SU-DHL-6 (cell line): ENCODE results near the gene FUT6.

ENCODE experiments used
- CTCF ChIP-seq: fragments of 200-600 bp; sonication (generic); IDR thresholded peaks from one replicate; pipeline ENCODE4 v1.5.1; 2017; ENCODE audit warnings: antibody characterized with exemption, mild to moderate bottlenecking, low read length, moderate library complexity; ENCODE audit not compliant: insufficient read depth, poor library complexity, severe bottlenecking
- EZH2phosphoT487 ChIP-seq: fragments of 200-600 bp; sonication (generic), shearing (Covaris generic); conservative IDR thresholded peaks from 2 replicates; pipeline ENCODE4 v1.6.1; 2018; ENCODE audit warnings: mild to moderate bottlenecking, antibody characterized with exemption, low read length, moderate library complexity, mixed read lengths

GRCh38 chr19:5808120-5808816 lies 31.2 kb downstream of the FUT6 start:
- no peak for TF ChIP-seq CTCF
- TF ChIP-seq EZH2phosphoT487: no peak
